GM12875 (cell line): ENCODE measurements around the gene TMEM63C.

Experiments
- H3K4me3 ChIP-seq: one replicate; pipeline ENCODE4 v1.5.1; 2011; ENCODE audit warnings: low read depth, low read length, control low read depth
- CTCF ChIP-seq: IDR thresholded peaks from 2 replicates; pipeline ENCODE4 v1.5.1; 2011; ENCODE audit warnings: low read depth, mild to moderate bottlenecking, control low read depth, inconsistent platforms, low read length, moderate library complexity, borderline replicate concordance; ENCODE audit not compliant: insufficient read depth

TMEM63C gene

GRCh38 chr14:77206261-77206824 is 24.7 kb downstream of the TMEM63C start:
- no peak overlapping the region for H3K4me3 ChIP-seq

GRCh38 chr14:77206877-77207389 is 25.3 kb downstream of the TMEM63C start:
- H3K4me3 ChIP-seq: no peak overlapping the region
- no peak for TF ChIP-seq CTCF

More at GRCh38 chr14:77206261-77206824, 24.7 kb downstream of the TMEM63C start:
- no peak for TF ChIP-seq CTCF

GRCh38 chr14:77208291-77208978 is 26.8 kb downstream of the TMEM63C start:
- TF ChIP-seq CTCF: no peak
- H3K4me3 ChIP-seq: no peak overlapping the region

GRCh38 chr14:77208979-77209318 is 27.4 kb downstream of the TMEM63C start:
- no peak for TF ChIP-seq CTCF
- no peak overlapping the region for H3K4me3 ChIP-seq

GRCh38 chr14:77212097-77212870 is 30.7 kb downstream of the TMEM63C start:
- TF ChIP-seq CTCF: no peak
- no peak overlapping the region for H3K4me3 ChIP-seq

- H3K4me3 ChIP-seq: no peak overlapping the region
- TF ChIP-seq CTCF: peak; percentile 91
Observed at GRCh38 chr14:77212943-77213678, 31.5 kb downstream of the TMEM63C start.
